AG04450 (cell line): ENCODE results near the gene ARSB. TPM values are rescaled to one million over a fixed set of nuclear protein-coding genes. Genes with fewer than 3 reads are reported as not detected.

ENCODE experiments used
- CTCF ChIA-PET: fragments of 300-600, 350-600 bp; formaldehyde crosslinking; extraction: SDS; loops from one replicate; lab custom pipeline; 2022; ENCODE audit warnings: antibody characterized with exemption, inconsistent platforms; lab: Charles Lee
- POLR2A ChIA-PET: fragments of 350-600 bp; formaldehyde crosslinking; extraction: SDS; loops from one replicate; lab custom pipeline; 2021; ENCODE audit warnings: antibody characterized with exemption, inconsistent platforms; lab: Yijun Ruan, JAX
- DNase-seq: peaks from one replicate; pipeline ENCODE4 v3.0.0-alpha.2; 2011; ENCODE audit warnings: low read depth, low spot score
- H3K27ac ChIP-seq: one replicate; pipeline ENCODE4 v1.5.1; 2012; ENCODE audit warnings: low read depth, low read length, control low read depth
- H3K27me3 ChIP-seq: one replicate; pipeline ENCODE4 v1.6.0; 2012; ENCODE audit warnings: low read length; ENCODE audit not compliant: control insufficient read depth, insufficient read depth
- H3K4me3 ChIP-seq: 2 replicates; pipeline ENCODE4 v1.5.1; 2011; ENCODE audit warnings: mild to moderate bottlenecking, low read depth, low read length, control low read depth
- H3K9me3 ChIP-seq: 2 replicates; pipeline ENCODE4 v1.5.1; 2012; ENCODE audit warnings: low read length; ENCODE audit not compliant: control insufficient read depth, insufficient read depth
- CTCF ChIP-seq: IDR thresholded peaks from 2 replicates; pipeline ENCODE4 v1.5.1; 2011; ENCODE audit warnings: low read depth, low read length, control low read depth, inconsistent platforms
- polyA plus RNA-seq: library from polyadenylated mRNA; depleted of rRNA; stranded (reverse); fragments of >200 nt; gene quantifications from 2 replicates; pipeline ENCODE4 v1.2.3, GENCODE V29; 2011

The ARSB gene
- polyA plus RNA-seq, 1 experiment, result 21.0 TPM

DNA sequence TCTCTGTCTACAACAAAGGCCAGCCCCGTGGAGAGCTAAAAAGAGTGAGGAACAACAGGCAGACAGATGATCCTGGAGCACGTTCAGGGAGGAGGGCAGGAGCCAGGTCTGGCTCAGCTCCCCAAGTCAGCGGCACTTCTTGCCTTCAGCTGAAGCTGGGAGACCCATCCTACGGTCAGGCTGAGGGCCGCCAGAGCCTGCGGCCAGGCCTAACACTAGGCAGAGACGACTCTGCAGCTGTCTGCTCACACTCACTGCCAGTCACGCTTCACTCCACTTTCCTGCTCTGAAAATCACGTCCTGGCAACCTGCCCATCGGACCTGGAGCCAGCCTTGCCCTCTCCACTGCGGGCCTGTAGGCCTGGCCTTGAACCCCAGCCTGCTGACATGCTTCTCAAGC lies 175.7 kb downstream of the ARSB start:
- no peak for TF ChIP-seq CTCF
- POLR2A ChIA-PET, result interaction anchor here (0.8 kb wide), 1 partner anchor 49 kb away, joined by 3 read pairs; no protein-coding TSS in a partner anchor
- no peak for DNase-seq
- CTCF ChIA-PET, result no interaction called here
- H3K4me3 ChIP-seq, result no peak overlapping the region
- no peaks in the 10 kb centered on the region for H3K27me3 ChIP-seq
- no peaks in the 10 kb centered on the region; the same call in 1 of the 2 replicates for H3K9me3 ChIP-seq
- no peak overlapping the region for H3K27ac ChIP-seq

- no peak for DNase-seq
- CTCF ChIA-PET, result no interaction called here
- Histone ChIP-seq H3K27ac (no peak overlapping the region), H3K9me3 (no peaks in the 10 kb centered on the region; the same call in 1 of the 2 replicates), H3K27me3 (no peaks in the 10 kb centered on the region), H3K4me3 (no peak overlapping the region)
- POLR2A ChIA-PET, result no interaction called here
- no peak for TF ChIP-seq CTCF
Measured at GRCh38 chr5:78808818-78809217, 176.3 kb downstream of the ARSB start.

GRCh38 chr5:78808380-78808779 lies 176.7 kb downstream of the ARSB start:
- Histone ChIP-seq H3K9me3 (no peaks in the 10 kb centered on the region; the same call in 1 of the 2 replicates), H3K4me3 (no peak overlapping the region), H3K27me3 (no peaks in the 10 kb centered on the region), H3K27ac (no peak overlapping the region)
- no peak for TF ChIP-seq CTCF
- ChIA-PET POLR2A (no interaction called here), CTCF (no interaction called here)
- DNase-seq, result no peak

DNA sequence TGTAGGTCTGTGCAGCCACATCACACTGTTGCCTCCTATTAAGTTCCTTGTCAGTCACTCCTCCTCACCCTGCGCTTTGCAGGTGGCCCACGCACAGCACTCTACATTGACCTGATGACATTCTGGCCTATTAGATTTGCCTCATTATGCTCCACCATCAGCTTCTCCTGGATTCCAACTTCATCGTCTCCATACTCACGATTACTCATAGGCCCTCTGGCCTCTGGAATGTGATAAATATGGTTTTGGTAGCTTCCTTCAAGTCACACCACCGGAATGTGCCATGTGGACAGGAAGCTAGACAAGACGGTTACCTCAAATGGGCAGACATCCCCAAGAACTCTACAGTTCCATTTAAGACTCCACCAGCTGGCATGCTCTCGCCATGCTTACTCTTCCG lies 178.6 kb downstream of the ARSB start:
- H3K27me3 ChIP-seq, result no peaks in the 10 kb centered on the region
- ChIA-PET CTCF (interaction anchor here (0.7 kb wide), 1 partner anchor 280 kb away, joined by 3 read pairs; no protein-coding TSS in a partner anchor), POLR2A (no interaction called here)
- no peak overlapping the region for H3K4me3 ChIP-seq
- H3K27ac ChIP-seq, result no peak overlapping the region
- TF ChIP-seq CTCF, result no peak
- DNase-seq, result peak; percentile 33
- no peaks in the 10 kb centered on the region; the same call in 1 of the 2 replicates for H3K9me3 ChIP-seq

DNA sequence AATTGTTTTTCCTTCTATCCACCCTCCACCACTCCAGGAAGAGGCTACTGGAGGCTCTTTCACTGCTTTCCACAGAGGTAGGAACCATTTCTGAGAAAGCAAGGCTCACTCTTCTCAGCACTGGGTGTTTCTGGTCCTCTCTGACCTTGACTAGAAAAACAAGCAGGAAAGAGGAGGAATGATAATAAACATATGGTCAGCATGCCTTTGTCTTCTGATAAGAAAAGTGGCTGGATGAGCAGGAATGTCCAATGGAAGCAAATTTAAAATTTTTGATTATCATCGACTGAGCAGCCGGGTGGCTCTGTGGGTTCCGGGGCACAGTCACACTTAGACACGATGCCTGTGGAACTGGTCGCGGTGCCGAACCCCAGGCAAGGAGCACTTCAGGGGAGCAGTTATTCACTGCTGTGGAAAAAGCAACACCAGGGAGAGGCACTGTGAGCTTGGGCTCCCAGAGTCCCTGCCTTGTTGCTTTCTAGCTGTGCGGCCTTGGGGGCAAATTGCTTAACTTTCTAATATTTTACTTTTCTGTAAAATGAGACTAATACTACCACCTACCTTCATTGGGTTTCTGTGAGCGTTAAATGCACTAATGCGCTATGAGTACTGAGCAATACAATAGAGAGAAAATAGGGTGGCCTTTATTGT lies 179.5 kb downstream of the ARSB start:
- Histone ChIP-seq H3K27ac (no peak overlapping the region), H3K4me3 (no peak overlapping the region), H3K9me3 (no peaks in the 10 kb centered on the region; the same call in 1 of the 2 replicates), H3K27me3 (no peaks in the 10 kb centered on the region)
- ChIA-PET POLR2A (interaction anchor here (0.6 kb wide), 1 partner anchor 9 kb away, joined by 3 read pairs; no protein-coding TSS in a partner anchor), CTCF (no interaction called here)
- no peak for DNase-seq
- no peak for TF ChIP-seq CTCF
